Measurements from ENCODE around the gene FRA10AC1. TPM values are rescaled to one million over a fixed set of nuclear protein-coding genes. Genes with fewer than 3 reads are reported as not detected.
"Not testable (repeated sequence)": the region's sequence is repeated elsewhere in the genome, so short reads cannot be mapped to it uniquely, and the experiment has no call there.

FRA10AC1 gene
- total RNA-seq, 1 donor from 2014 or later = 17.5 TPM

DNA sequence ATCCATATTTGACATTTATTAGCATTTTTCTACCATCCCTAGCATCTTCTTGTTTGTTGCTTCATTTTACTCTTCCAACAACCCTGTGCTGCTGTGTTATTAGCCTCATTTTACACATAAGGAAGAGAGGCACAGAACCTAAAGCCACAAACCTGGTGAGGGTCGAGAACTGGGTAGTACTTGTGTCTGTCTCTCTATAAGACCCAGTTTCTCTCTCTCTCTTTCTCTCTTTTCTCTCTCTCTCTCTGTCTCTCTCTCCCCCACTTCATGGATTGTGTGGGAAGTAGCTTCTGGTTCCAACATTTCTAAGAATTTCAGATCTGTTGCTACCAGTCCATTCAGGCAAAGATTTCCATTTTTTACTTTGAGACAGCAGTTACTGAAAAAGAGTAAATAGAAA is 1.4 kb upstream of the FRA10AC1 start:
- intact Hi-C loops (cut with micrococcal nuclease) = loop anchor here (2.0 kb wide), 1 partner anchor 207 kb away; the partner anchor contains the start of gene CEP55

DNA sequence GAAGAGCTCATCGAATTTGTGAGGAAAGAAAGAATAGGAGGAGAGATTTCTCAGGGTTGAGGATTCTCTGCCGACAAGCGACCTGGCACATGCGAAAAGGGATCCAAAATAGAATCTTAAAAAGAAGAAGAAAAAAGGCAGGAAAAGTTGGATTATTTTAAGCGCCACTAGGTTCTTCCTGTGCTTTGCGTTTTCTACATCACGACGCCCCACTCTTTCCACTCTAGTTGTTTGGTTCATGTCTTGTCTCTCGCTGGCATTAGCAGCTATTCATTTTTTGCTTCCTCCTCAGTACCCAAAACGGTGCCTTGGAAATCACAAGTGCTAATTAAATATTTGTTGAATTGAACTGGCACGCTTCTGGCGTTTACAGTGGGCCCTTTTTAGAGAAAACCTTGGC is 674 bp upstream of the FRA10AC1 start:
- intact Hi-C loops (cut with micrococcal nuclease) = loop anchor here (2.0 kb wide), 1 partner anchor 206 kb away; the partner anchor contains the start of gene CEP55

DNA sequence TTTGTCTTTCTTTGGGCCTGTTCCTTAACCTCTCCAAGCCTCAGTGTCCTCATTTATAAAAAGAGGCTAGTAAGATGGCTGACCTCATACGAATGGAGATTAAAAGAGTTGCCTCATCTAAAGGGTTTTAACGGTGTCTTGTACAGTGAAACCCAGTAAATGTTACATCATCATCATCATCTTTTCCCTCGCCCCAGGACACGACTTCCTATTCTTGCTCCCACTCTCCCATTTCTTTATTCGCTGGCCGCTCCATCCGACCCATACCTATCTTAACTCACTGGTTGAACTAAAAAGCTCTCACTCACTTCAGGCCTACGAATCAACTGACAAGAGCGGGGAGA is 554 bp downstream of the FRA10AC1 start:
- intact Hi-C loops (cut with micrococcal nuclease) = loop anchor here (1.0 to 2.0 kb wide), 3 partner anchors 191 to 661 kb away; partner anchors contain the start of genes CEP55 and SLC35G1

DNA sequence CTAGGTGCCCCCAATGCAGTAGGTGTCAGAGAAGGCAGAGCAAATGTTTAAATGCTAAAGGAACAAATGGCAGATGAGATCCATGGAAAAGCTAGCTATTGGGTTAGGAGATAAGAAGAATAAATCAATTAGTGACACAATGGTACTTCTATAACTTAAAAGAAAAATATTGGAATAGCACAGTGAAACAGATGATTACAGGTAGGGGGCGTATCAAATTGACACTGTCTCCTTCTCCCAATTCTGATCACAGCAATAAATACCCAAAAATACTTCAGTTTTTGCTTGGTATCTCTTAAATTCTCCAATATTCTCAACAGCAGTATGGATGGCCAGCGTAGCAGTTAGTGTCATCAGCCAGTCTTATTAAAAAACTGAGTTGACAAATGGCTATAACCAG is 5.2 kb downstream of the FRA10AC1 start:
- intact Hi-C loops (cut with micrococcal nuclease) = no loop called here

DNA sequence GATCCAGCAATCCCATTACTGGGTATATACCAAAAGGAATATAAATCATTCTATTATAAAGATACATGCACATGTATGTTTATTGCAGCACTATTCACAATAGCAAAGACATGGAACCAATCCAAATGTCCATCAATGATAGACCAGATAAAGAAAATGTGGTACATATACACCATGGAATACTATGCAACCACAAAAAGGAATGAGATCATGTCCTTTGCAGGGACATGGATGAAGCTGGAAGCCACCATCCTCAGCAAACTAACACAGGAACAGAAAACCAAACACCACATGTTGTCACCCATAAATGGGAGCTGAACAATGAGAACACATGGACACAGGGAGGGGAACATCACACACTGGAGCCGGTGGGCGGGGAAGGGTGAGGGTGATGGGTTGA is 5.8 kb downstream of the FRA10AC1 start:
- intact Hi-C loops (cut with micrococcal nuclease) = not testable (repeated sequence)

DNA sequence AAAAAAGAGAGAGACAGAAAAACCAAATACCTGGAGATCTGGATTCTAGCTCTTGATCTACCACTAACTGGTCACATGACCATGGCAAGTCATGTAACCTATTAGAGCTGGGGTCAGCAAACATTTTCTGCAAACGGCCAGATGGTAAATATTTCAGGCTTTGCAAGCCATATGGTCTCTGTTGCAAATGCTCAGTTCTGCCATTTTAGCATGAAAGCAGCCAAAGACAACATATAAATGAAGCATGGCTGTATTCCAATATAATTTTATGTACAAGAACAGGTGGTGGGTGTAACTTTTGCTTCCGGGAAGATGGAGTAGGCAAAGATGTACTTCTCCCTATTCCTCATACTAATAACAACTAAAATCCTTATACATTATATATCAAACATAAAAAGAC is 6.7 kb downstream of the FRA10AC1 start:
- intact Hi-C loops (cut with micrococcal nuclease) = no loop called here

DNA sequence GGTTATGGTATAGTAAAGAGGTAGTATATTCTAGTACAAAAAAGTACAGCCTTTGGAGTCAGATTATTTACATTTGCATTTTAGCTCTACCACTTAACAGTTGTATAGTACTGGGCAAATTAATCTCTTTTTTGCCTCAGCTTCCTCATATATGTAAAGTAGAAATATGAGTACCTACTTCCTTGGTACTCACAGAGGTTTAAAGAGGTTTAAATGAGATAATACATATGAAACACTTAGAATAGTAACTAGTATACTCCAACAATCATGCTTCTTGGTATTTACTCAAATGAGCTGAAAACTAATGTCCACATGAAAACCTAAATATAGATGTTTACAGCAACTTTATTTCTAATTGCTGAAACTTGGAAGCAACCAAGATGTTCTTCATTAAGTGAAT is 14.7 kb downstream of the FRA10AC1 start:
- intact Hi-C loops (cut with micrococcal nuclease) = no loop called here

DNA sequence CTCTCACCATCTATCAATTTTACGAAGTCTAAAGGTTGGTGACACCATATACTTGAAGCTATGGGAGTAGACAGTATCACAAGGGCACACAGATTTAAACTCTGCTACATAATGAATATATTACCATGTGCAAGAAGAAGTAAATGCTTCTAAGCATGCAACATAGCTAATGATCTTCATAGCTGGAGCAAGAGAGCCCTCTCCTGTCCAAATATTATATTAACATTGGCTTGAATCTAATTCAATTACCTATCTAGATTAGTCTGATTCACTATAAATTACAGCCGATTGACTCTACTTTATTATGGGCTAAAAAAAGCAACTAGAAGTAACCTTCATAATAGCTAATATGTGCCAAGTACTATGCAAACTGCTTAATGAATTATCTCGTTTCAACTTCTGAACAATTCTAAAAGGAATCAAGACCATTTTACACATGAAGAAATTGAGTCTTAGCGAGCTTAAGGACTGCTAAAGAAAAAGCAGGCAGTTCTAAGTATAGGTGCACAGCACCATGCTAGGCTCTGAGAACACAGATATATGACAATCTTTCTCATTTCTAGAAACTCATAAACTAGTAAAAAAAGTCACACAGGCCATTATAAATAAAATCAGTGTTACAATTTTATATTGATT is 21.9 kb downstream of the FRA10AC1 start:
- intact Hi-C loops (cut with micrococcal nuclease) = loop anchor here (1.0 kb wide), 1 partner anchor 126 kb away; no protein-coding TSS in a partner anchor

DNA sequence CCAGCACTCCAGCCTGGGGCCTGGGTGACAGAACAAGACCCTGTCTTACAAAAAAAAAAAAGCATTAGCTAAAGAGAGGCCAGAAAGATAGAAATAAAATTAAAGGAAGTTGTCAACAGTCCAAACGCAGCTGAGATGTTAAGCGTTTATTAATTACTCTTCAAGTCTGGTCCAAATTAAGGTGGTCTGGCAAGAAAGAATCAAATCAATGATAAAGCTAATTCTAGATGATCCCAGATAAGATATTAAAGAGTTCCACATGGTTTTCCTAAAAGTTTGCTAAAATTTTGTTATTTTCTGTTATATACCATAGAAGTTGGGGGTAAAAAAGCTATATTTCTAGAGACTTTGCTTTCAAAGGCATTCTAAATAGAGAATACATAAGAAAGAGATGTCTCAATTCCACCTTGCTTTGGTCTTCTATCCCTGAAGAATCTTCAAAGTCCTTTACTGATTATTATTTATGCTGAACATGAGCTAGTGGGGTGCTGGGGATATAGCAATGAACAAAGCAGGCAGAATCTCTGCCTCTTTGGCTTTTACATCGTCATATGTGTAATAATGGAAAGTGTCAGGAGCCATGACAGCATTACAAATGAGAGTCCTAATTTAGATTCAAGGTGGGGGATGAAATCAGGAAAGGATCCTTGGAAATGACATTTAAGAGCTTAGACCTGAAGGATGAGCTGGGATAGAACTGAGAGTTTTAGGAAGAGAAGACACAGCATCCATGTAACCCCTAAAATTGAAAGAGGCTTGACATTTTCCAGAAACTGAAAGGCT is 23.4 kb downstream of the FRA10AC1 start:
- intact Hi-C loops (cut with micrococcal nuclease) = no loop called here

DNA sequence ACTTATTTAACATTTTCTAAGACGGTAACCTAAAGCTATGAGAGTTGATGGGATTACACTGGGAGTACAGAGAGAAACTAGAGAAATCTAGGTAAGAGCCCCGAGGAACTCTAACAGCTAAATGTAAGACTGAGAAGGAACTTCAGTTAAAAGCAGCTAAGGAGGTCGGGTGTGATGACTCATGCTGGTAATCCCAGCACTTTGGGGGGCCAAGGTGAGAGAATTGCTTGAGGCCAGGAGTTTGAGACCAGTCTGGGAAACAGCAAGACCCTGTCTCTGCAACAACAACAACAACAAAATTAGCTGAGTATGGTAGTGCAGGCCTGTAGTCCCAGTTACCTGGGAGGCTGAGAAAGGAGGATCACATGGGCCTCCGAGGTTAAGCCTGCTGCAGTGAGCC is 24.0 kb downstream of the FRA10AC1 start:
- intact Hi-C loops (cut with micrococcal nuclease) = no loop called here

DNA sequence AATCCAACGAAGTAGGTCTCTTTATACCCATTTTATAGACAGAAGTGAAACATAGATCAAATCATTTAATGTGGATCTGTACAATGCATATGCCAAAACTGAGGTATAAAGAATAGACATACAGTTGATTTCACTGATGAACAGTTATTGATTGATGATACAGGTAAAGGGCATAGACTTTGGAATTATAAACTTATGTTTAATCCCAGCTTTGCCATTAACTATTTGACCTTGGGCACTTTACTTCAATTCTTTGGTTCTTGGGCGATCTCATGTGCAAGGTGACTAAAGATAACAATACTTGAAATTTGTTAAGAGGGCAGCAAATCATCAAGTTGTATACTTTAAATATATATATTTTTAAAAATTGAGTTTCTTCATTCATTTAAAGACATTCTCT is 28.6 kb downstream of the FRA10AC1 start:
- intact Hi-C loops (cut with micrococcal nuclease) = no loop called here

DNA sequence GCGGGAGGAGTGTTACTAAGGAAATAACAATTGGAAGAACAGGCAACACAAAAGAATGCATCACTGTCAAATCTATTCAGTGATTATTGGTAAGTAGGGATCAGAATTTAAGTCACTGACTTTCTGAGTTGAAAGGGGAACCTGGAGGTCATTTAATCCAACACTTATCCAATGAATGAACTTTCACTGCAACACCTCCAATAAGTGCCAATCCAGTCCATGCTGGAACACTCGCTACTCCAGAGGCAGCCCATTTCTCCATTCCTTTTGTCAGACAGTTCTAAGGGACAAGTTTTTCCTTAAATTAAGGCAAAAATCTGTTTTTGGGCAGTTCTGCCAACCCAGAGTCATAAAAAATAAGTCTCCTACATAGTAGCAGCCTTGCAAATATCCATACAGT is 29.5 kb downstream of the FRA10AC1 start:
- intact Hi-C loops (cut with micrococcal nuclease) = no loop called here

DNA sequence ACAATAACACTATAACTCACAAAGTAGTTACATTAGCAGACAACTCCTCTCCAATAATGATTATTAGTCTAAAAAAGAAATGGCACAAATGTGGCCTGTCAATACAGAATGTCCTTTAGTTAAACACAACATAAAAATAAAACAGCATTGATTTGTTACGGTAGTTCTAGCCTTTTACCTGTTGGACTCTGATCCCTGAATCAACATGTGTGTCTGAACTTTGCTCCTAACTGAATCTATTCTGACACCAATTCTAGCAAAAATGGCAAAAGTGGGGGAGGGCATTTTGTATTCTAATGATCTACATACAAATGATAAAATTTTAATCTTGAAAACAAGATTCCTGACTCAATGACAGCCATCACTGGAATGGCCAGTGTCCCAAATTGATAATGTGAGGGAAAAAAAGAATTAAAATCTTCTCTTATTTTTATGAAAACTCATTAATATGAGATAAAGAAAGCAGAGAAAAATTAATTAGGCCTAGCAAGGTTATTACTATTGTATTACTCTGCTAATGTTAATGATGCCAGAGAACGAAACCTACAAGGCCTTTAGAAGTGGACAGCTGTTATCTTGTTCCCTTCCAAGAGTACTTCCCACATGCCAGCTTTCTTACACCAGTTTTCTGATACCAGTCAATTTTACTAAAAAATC is 30.2 kb downstream of the FRA10AC1 start:
- intact Hi-C loops (cut with micrococcal nuclease) = no loop called here

DNA sequence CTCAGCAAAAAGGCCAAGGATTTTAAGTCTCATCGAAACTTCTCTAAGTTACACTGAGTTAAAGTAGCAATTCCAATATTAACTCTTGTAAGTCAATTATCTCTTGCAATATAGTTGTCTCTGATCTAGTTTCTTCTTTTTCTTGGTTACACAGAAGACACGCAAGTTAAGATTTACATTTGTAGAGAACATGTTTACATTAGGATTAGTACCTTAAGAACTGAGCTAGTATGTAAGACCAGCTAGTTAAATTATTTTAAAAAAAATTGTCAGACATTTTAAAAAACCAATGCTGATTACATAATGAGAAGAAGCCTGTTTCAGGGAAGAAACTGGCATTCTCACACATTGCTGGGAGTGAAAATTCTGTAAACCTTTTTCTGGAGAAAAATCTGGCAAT is 31.4 kb downstream of the FRA10AC1 start:
- intact Hi-C loops (cut with micrococcal nuclease) = no loop called here

DNA sequence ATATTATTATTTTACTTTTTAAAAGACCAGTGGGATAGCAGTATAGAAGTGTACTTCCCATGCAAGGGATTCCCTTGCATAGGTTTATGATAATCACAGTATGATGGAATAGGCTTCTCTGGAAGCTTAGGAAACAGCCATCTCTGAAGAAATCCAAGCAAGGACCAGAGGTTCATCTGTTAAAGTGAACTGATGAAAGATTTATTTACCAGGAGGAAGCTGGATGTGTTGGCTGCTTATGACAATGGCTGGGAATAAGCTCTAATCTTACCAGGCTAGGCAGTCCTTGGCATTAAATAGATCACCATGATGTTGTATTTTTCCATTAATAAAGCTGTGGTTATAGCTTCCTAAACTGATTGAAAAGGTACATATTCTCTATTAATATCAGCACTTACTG is 32.0 kb downstream of the FRA10AC1 start:
- intact Hi-C loops (cut with micrococcal nuclease) = no loop called here

DNA sequence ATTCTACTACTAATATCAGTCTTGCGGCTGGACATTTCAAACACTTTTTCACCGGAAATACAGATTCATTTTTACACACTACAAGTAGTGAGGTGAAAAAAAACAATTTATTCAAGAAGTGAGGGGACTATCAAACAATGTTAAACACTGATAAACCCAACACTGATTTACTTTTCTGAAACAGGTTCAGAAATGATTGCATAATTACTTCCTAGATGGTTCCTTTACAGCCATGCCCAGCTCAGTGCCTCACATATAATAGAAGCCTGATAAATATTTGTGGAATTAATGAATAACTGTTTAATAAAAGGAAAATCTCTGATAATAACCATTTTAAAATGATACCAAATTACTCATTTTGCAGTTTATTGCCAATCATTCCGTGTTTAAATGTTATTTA is 34.6 kb downstream of the FRA10AC1 start:
- intact Hi-C loops (cut with micrococcal nuclease) = no loop called here

DNA sequence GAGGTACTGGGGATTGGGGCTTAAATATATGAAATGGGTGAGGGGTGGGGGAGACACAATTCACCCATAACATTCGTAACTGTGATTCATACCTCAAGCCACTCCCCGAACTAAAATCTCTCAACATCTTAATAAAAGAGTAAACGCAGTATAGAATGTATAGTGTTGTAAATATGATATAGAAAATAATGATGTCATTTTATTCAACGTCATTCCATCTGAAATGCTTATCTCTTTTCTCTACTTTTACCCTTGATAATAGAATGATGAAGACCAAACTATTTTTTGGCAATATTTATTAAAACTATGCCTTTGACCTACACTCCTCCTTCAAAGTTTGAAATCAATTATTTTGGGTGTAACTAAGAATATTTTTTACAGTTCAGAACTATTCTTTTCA is 36.4 kb downstream of the FRA10AC1 start:
- intact Hi-C loops (cut with micrococcal nuclease) = no loop called here

DNA sequence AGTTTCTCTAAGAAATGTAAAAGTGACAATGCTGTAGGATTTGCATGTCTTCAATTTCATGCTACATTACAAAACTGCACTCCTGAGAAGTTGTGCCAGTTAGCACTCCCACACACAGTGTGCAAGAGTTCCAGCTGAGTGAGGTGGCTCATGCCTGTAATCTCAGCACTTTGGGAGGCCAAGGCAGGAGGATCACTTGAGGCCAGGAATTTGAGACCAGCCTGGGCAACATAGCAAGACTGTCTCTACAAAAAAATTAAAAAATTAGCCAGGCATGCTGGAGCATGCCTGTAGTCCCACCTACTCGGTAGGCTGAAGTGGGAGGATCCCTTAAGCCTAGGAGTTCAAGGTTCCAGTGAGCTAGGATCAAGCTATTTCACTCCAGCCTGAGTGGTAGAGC is 44.6 kb downstream of the FRA10AC1 start:
- intact Hi-C loops (cut with micrococcal nuclease) = no loop called here

DNA sequence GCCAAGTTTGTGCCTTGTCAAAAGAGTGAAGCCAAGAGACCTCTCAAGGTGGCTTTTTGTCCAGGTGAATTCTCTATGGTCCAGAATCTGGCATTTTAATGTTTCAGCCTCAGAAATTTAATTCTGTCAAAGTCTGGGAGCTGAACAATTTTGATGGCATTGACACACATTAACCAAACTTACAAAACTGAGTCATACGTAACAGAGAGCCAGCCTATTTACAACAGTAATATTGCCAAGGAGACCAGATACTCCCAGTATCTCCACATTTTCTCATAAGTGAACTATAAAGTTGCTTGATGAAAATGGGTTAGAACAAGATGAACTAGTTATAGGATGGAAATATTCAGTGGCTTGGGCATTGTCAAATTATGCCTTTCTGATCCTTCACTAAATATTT is 46.2 kb downstream of the FRA10AC1 start:
- intact Hi-C loops (cut with micrococcal nuclease) = no loop called here

DNA sequence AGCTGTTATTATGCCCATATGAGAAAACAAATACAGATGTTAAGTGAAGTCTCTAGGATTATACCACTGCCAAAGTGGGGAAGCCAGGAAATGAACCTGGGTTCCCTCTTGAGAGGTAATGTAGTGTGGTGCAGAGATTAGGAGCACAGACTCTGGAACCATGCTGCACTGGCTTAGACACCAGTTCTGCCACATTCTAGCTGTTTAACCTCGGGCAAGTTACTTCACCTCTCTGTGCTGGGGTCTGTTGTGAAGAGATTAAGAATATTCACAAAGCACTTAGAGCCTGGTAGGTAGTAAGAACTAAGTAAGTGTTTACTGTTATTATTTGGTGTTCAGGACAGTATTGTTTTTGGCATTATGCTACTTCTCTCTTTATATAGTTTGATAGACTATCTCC is 48.2 kb downstream of the FRA10AC1 start:
- intact Hi-C loops (cut with micrococcal nuclease) = no loop called here

DNA sequence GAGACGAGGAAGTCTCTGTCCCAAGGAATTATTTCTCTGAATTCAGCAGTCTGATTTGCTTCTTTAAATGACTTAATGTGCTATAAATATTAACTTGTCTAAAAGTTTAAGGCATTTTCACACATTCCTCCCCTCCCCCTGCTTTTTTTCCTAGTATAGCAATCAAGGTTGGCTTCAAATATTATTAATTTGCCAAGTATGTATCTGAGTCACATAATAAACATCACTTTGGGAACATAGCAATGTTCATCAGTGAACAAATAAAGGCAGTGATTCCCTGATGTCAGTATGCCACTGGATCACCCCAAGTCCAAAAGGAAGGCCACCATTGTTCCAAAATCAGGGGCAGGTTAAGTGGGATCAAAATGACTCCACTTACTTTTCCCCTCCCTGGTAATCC is 49.5 kb downstream of the FRA10AC1 start:
- intact Hi-C loops (cut with micrococcal nuclease) = no loop called here

DNA sequence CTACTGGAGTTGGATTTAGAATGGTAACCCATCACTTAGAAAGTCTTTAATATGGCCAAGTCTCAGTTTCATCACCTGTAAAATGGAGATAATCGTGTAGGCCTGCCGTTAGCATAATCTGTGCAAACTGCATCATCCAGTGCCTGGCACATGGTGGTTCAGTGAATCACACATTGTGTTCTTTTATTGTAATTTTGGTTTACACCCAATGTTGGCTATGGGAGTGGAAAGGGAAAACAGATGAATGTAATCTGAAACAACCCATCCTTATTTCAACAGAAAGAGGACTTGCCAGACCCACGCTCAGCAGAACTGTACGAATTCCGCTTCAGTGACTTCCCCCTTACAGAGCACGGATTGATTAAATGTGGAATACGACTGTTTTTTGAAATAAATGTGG is 62.6 kb downstream of the FRA10AC1 start:
- intact Hi-C loops (cut with micrococcal nuclease) = no loop called here

Measured in T-helper 2 cell treated with Interferon-gamma antibody and Interleukin-4, amounts not matched to agents 100 ng/mL and 5 ng/mL, for 36 hours (primary cell).